ENCODE results near the gene TNRC18.
A peak's percentile ranks its signal among the peaks of the same experiment; 100 is the strongest.
"Not testable (repeated sequence)": the region's sequence is repeated elsewhere in the genome, so short reads cannot be mapped to it uniquely, and the experiment has no call there.

TNRC18 gene

DNA sequence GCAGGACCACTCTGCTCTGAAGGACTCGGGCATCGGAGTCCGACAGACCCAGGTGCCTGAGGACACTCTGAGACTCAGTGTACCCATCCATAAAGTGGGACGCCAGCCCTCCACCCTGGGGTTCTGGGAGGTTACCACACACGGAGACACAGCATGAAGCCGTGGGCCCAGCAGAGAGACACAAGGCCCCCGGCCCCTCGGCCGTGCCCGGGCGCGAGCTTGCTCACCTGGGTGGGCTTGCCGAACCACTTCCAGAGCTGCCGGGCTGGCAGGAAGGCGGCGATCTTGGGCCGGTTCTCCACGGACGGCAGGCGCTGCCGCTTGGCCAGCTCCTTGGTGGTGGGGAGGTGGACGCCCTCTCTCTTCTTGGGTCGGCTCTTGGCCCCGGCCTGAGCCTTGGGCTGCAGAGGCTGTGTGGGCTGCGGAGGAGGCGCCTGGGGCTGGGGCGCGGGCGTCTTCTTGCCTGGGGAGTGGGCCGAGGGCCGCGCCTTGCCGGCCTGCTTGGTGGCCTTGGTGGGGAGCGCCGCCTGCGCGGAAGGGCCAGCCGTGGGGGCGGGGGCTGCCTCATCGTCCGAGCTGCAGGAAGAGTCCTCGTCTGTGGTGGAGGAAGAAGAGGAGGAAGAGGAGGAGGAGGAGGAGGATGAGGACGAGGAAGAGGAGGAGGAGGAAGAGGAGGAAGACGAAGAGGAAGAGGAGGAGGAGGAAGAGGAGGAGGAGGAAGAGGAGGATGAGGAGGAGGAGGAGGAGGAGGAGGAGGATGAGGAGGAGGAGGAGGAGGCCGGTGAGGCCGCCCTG, 111.2 kb downstream of the TNRC18 start:
- not testable (repeated sequence) for H3K4me1 ChIP-seq (ENCODE audit: control insufficient read depth, insufficient read depth, low read length); H3K27me3 ChIP-seq (ENCODE audit: control insufficient read depth, insufficient read depth, low read length); H3K9ac ChIP-seq (ENCODE audit: low read depth, low read length); H3K36me3 ChIP-seq (ENCODE audit: control insufficient read depth, insufficient read depth, low read length); H3K9me3 ChIP-seq (ENCODE audit: control insufficient read depth, insufficient read depth, low read length); H3K4me3 ChIP-seq (ENCODE audit: low read depth, low read length)

DNA sequence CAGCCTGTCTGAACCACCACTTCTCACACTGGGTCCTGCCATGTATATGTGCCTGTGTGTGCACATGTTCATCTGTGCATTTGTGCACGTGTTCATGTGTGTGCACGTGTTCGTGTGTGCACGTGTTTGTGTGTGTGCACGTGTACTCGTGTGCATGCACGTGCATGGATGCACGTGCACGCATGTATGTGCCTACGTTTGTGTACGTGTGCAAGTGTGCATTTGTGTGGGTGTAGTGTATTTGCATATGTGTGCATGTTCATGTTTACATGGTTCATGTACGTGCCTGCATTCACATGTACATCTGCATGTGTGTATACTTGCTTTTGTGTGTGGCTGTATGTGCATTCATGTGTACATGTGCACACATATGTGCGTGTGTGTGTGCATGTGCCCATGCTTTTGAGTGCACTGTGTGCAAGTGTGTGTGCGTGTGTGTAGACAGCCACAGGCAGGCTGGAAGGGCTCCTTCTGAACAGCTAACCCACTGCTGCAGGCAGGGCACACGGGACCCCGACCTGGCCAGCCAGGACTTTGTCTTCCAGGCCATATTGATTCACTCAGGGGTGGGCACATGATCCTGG, 112.7 kb downstream of the TNRC18 start:
- Histone ChIP-seq H3K4me3 (ENCODE audit: low read depth, low read length) (no peak overlapping the region), H3K9me3 (ENCODE audit: control insufficient read depth, insufficient read depth, low read length) (no peaks in the 10 kb centered on the region), H3K9ac (ENCODE audit: low read depth, low read length) (no peak overlapping the region), H3K4me1 (ENCODE audit: control insufficient read depth, insufficient read depth, low read length) (no peaks in the 10 kb centered on the region), H3K36me3 (ENCODE audit: control insufficient read depth, insufficient read depth, low read length) (peaks cover 2% of the 10 kb centered on the region), H3K27me3 (ENCODE audit: control insufficient read depth, insufficient read depth, low read length) (no peaks in the 10 kb centered on the region)

DNA sequence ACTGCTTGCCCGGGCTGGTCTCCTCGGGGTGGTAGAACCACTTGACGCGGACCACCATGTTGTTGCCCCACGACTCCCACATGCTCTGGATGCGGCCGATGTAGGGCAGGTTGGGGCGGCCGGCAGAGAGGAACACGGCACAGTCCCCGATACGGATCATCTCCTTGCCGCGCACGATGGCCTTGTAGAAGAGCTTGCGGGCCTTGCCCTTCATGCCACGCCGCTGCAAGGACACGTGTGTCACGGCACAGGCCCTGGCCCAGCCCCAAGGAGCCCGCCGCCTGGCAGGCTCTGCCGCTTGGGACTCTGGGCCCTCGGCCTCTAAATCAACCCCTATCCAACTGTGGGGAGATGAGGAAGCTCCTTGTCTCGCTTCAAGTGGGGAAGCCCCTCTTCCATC, 114.5 kb downstream of the TNRC18 start:
- Histone ChIP-seq H3K4me1 (ENCODE audit: control insufficient read depth, insufficient read depth, low read length) (no peaks in the 10 kb centered on the region), H3K27me3 (ENCODE audit: control insufficient read depth, insufficient read depth, low read length) (no peaks in the 10 kb centered on the region), H3K36me3 (ENCODE audit: control insufficient read depth, insufficient read depth, low read length) (peaks cover 2% of the 10 kb centered on the region), H3K9me3 (ENCODE audit: control insufficient read depth, insufficient read depth, low read length) (no peaks in the 10 kb centered on the region), H3K4me3 (ENCODE audit: low read depth, low read length) (no peak overlapping the region), H3K9ac (ENCODE audit: low read depth, low read length) (no peak overlapping the region)

DNA sequence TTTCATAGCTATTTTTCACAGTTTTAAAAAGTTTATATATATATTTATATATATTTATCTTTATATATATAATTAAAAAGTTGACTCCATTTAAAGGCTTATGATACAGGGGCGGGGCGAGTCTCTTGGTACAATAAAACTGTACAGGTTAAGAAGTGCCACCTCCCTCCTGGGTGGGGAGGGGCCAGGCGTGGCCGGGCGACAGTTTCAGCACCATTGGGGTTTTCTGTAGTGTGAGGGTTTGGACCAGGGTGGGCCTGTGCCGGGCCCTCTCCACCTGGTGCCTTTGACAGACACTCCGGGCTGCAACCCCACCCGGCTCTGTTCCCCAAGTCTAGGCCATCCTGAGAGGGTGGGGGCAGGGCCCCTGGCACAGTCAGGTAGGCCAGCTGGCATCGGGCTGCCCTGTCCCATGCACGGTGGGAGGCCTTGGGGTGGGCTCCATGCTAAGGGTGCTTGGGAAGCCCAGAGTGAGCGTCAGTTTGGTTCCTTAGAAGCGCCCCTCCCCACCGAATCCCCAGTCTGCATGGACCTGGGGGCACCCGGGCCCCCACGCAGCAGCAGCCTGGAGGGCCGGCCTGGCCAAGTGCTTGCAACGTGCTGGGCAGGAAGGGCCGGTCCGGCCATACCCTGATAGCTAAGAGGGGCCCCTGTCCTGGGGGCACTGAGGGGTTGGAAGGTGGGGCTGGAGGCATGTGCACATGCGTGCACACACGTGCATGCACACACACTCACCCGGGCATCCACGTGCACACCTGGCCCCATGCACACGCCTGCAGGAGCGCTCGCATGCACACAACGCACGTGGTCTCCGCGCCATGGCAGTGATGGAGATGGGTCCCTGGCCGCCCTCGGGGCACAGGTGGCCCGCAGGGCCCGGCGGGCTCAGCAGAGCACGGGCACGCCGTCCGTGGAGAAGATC, 116.2 kb downstream of the TNRC18 start:
- H3K9ac ChIP-seq (ENCODE audit: low read depth, low read length); H3K9me3 ChIP-seq (ENCODE audit: control insufficient read depth, insufficient read depth, low read length); H3K36me3 ChIP-seq (ENCODE audit: control insufficient read depth, insufficient read depth, low read length); H3K4me1 ChIP-seq (ENCODE audit: control insufficient read depth, insufficient read depth, low read length); H3K4me3 ChIP-seq (ENCODE audit: low read depth, low read length); H3K27me3 ChIP-seq (ENCODE audit: control insufficient read depth, insufficient read depth, low read length): not testable (repeated sequence)

DNA sequence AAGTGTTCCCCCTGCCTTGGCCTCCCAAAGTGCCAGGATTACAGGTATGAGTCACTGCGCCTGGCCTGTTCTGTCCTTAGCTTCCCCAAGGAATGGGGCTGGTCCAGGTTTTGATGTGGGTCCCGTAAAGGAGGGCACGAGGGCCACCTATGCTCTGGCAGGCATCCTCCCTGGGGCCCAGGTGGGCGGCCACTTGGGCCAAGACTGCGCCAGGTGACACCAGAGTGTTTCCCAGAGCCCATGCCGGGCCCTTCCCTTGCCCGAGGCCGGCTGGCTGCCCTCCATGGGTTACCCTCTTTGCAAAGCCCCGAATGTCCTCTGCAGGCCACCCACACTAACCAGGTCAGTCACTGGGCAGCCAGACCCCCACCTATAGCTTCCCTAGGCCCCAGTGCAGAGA, 118.6 kb downstream of the TNRC18 start:
- not testable (repeated sequence) for H3K4me1 ChIP-seq (ENCODE audit: control insufficient read depth, insufficient read depth, low read length); H3K27me3 ChIP-seq (ENCODE audit: control insufficient read depth, insufficient read depth, low read length); H3K36me3 ChIP-seq (ENCODE audit: control insufficient read depth, insufficient read depth, low read length); H3K9me3 ChIP-seq (ENCODE audit: control insufficient read depth, insufficient read depth, low read length); H3K9ac ChIP-seq (ENCODE audit: low read depth, low read length); H3K4me3 ChIP-seq (ENCODE audit: low read depth, low read length)

DNA sequence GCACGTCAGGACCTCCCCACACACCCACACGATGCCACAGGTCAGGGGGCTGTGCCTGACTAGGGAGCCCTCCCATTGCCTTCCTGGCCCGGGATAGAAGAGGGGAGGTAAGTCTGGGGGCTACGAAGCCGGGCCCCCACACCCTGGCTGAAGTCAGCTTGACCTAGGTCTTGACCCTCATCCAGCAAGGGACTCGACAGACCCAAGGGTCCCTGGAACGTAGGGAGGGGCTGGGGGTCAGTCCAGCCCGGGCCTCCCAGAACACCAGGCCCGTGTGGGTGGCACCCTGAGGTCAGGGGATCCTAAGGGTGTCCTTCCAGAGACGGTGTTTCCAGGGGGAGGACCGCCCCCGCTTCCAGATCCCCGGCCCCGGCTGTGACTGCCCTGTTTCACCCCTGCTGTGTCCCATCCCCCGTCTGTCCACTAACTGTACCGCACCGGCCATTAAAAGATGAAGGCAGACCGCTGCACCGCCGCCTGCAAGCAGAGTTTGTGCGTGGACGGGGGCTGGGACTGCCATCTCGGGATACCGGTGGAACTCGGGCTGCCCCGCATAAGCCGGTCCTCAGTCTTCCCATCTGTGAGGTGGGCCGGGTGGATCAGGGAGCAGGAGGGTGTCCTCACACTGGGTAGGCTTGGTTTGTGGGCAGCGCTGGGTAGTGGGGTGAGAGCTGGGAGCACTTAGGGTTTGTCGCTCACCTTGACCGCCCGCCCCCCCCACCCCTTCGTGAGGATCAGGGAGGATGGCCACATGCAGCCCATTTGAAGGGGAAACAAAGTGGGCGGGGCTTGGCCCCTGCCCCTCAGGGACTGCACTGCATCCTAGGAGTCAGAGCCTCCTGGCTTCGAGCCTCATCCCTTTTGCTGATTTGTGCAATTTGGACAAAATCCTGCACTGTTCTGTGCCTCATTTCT, 119.8 kb downstream of the TNRC18 start:
- Histone ChIP-seq H3K4me1 (ENCODE audit: control insufficient read depth, insufficient read depth, low read length) (no peaks in the 10 kb centered on the region), H3K9me3 (ENCODE audit: control insufficient read depth, insufficient read depth, low read length) (no peaks in the 10 kb centered on the region), H3K36me3 (ENCODE audit: control insufficient read depth, insufficient read depth, low read length) (no peaks in the 10 kb centered on the region), H3K27me3 (ENCODE audit: control insufficient read depth, insufficient read depth, low read length) (no peaks in the 10 kb centered on the region), H3K9ac (ENCODE audit: low read depth, low read length) (no peak overlapping the region), H3K4me3 (ENCODE audit: low read depth, low read length) (no peak overlapping the region)

DNA sequence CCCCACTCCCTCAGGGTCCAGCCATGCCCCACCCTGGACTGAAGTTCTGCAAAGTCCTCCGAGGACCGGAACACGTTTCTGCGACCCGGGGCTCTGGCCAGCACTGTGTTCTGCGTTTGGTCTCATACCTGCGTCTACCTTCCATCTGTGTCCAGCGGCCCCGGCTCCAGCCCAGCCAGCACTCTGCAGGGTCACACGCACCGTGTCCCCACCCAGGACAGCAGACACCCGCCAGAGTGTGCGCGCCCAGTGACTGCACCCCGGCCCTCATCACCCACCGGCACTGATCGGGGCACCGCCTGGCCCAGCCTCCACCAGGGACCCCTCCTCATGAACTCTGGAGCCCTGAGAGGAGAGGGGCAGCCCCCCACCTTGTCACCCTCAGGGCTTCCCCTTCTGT, 120.6 kb downstream of the TNRC18 start:
- H3K4me1 ChIP-seq (ENCODE audit: control insufficient read depth, insufficient read depth, low read length) = no peaks in the 10 kb centered on the region
- no peaks in the 10 kb centered on the region for H3K9me3 ChIP-seq (ENCODE audit: control insufficient read depth, insufficient read depth, low read length)
- H3K36me3 ChIP-seq (ENCODE audit: control insufficient read depth, insufficient read depth, low read length) = no peaks in the 10 kb centered on the region
- no peaks in the 10 kb centered on the region for H3K27me3 ChIP-seq (ENCODE audit: control insufficient read depth, insufficient read depth, low read length)
- H3K4me3 ChIP-seq (ENCODE audit: low read depth, low read length) = no peak overlapping the region
- H3K9ac ChIP-seq (ENCODE audit: low read depth, low read length) = no peak overlapping the region

- H3K27me3 ChIP-seq (ENCODE audit: control insufficient read depth, insufficient read depth, low read length) = no peaks in the 10 kb centered on the region
- H3K9ac ChIP-seq (ENCODE audit: low read depth, low read length) = no peak overlapping the region
- no peaks in the 10 kb centered on the region for H3K9me3 ChIP-seq (ENCODE audit: control insufficient read depth, insufficient read depth, low read length)
- no peaks in the 10 kb centered on the region for H3K4me1 ChIP-seq (ENCODE audit: control insufficient read depth, insufficient read depth, low read length)
- no peaks in the 10 kb centered on the region for H3K36me3 ChIP-seq (ENCODE audit: control insufficient read depth, insufficient read depth, low read length)
- H3K4me3 ChIP-seq (ENCODE audit: low read depth, low read length) = no peak overlapping the region
Observed at GRCh38 chr7:5302577-5302976, 121.1 kb downstream of the TNRC18 start.

DNA sequence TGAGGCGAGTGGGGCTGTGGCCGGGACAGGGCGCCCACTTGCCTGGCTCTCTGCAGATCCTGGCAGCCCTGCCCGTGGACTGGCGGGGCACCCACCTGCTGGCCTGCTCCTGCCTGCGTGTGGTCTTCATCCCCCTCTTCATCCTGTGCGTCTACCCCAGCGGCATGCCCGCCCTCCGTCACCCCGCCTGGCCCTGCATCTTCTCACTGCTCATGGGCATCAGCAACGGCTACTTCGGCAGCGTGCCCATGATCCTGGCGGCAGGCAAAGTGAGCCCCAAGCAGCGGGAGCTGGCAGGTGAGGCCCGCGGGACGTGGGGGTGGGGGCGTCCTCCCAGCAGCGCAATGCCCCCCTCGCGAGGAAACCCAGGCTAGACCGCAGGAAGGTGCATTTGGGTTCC, 123.3 kb downstream of the TNRC18 start:
- Histone ChIP-seq H3K9me3 (ENCODE audit: control insufficient read depth, insufficient read depth, low read length) (no peaks in the 10 kb centered on the region), H3K27me3 (ENCODE audit: control insufficient read depth, insufficient read depth, low read length) (peaks cover 5% of the 10 kb centered on the region), H3K36me3 (ENCODE audit: control insufficient read depth, insufficient read depth, low read length) (no peaks in the 10 kb centered on the region), H3K4me1 (ENCODE audit: control insufficient read depth, insufficient read depth, low read length) (no peaks in the 10 kb centered on the region), H3K4me3 (ENCODE audit: low read depth, low read length) (no peak overlapping the region), H3K9ac (ENCODE audit: low read depth, low read length) (no peak overlapping the region)

DNA sequence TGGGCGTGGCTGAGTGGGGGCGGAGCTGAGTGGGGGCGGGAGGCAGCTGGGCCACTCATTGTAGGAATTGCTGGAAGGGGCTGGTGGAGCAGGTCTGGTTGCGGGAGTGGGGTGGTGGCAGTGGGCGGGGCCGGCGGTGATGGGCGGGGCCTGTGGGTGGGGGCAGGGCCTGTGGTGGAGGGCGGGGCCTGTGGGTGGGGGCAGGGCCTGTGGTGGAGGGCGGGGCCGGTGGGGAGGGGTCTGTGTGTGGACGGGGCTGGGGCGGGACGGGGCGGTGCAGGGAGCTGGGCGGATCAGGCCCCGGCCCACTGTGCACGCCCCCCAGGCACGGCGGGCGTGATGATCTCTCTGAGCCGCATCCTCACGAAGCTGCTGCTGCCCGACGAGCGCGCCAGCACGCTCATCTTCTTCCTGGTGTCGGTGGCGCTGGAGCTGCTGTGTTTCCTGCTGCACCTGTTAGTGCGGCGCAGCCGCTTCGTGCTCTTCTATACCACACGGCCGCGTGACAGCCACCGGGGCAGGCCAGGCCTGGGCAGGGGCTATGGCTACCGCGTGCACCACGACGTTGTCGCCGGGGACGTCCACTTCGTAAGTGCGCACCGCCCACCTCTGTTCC, 126.9 kb downstream of the TNRC18 start:
- Histone ChIP-seq H3K4me1 (ENCODE audit: control insufficient read depth, insufficient read depth, low read length) (no peaks in the 10 kb centered on the region), H3K36me3 (ENCODE audit: control insufficient read depth, insufficient read depth, low read length) (peaks cover under 1% of the 10 kb centered on the region), H3K9me3 (ENCODE audit: control insufficient read depth, insufficient read depth, low read length) (no peaks in the 10 kb centered on the region), H3K9ac (ENCODE audit: low read depth, low read length) (no peak overlapping the region), H3K27me3 (ENCODE audit: control insufficient read depth, insufficient read depth, low read length) (peaks cover 5% of the 10 kb centered on the region), H3K4me3 (ENCODE audit: low read depth, low read length) (peak overlapping the region; percentile 65)

Measured in iPS-15b (cell line).